ENCODE measurements around the gene MS4A7. TPM values are rescaled to one million over a fixed set of nuclear protein-coding genes. Genes with fewer than 3 reads are reported as not detected.

MS4A7 gene
- total RNA-seq, 1 donor from 2014 or later, result not detected

- no peaks in the 10 kb centered on the region for H3K36me3 Mint-ChIP-seq (ENCODE audit: low read depth)
- H3K4me3 Mint-ChIP-seq (ENCODE audit: unreplicated experiment), result no peak overlapping the region
- no peak overlapping the region for H3K27ac Mint-ChIP-seq (ENCODE audit: unreplicated experiment)
- DNase-seq (ENCODE audit: low spot score), result no peak
- H3K4me1 Mint-ChIP-seq (ENCODE audit: low read depth), result no peaks in the 10 kb centered on the region
- no peak for TF ChIP-seq CTCF (IDR thresholded peaks at IDR 0.05)
- peaks cover 6% of the 10 kb centered on the region for H3K27me3 Mint-ChIP-seq (ENCODE audit: low read depth)
- no peaks in the 10 kb centered on the region for H3K9me3 Mint-ChIP-seq (ENCODE audit: low read depth)
Observed at GRCh38 chr11:60348116-60348515, 30.2 kb upstream of the MS4A7 start.

- H3K4me3 Mint-ChIP-seq (ENCODE audit: unreplicated experiment), result no peak overlapping the region
- no peaks in the 10 kb centered on the region for H3K36me3 Mint-ChIP-seq (ENCODE audit: low read depth)
- TF ChIP-seq CTCF (IDR thresholded peaks at IDR 0.05), result no peak
- peaks cover 3% of the 10 kb centered on the region for H3K27me3 Mint-ChIP-seq (ENCODE audit: low read depth)
- no peak overlapping the region for H3K27ac Mint-ChIP-seq (ENCODE audit: unreplicated experiment)
- no peak for DNase-seq (ENCODE audit: low spot score)
- peaks cover 5% of the 10 kb centered on the region for H3K9me3 Mint-ChIP-seq (ENCODE audit: low read depth)
- no peaks in the 10 kb centered on the region for H3K4me1 Mint-ChIP-seq (ENCODE audit: low read depth)
Observed at GRCh38 chr11:60349990-60350389, 28.3 kb upstream of the MS4A7 start.

- Mint-ChIP-seq H3K27ac (ENCODE audit: unreplicated experiment) (no peak overlapping the region), H3K36me3 (ENCODE audit: low read depth) (no peaks in the 10 kb centered on the region), H3K27me3 (ENCODE audit: low read depth) (peaks cover 11% of the 10 kb centered on the region), H3K4me3 (ENCODE audit: unreplicated experiment) (no peak overlapping the region), H3K4me1 (ENCODE audit: low read depth) (no peaks in the 10 kb centered on the region), H3K9me3 (ENCODE audit: low read depth) (peaks cover 5% of the 10 kb centered on the region)
- TF ChIP-seq CTCF (IDR thresholded peaks at IDR 0.05), result no peak
- DNase-seq (ENCODE audit: low spot score), result no peak
Observed at GRCh38 chr11:60357771-60358170, 20.6 kb upstream of the MS4A7 start.

- Mint-ChIP-seq H3K27me3 (ENCODE audit: low read depth) (peaks cover 32% of the 10 kb centered on the region), H3K4me3 (ENCODE audit: unreplicated experiment) (no peak overlapping the region), H3K4me1 (ENCODE audit: low read depth) (no peaks in the 10 kb centered on the region), H3K36me3 (ENCODE audit: low read depth) (no peaks in the 10 kb centered on the region), H3K27ac (ENCODE audit: unreplicated experiment) (no peak overlapping the region), H3K9me3 (ENCODE audit: low read depth) (no peaks in the 10 kb centered on the region)
- no peak for DNase-seq (ENCODE audit: low spot score)
- no peak for TF ChIP-seq CTCF (IDR thresholded peaks at IDR 0.05)
Observed at GRCh38 chr11:60360621-60361020, 17.7 kb upstream of the MS4A7 start.

- Mint-ChIP-seq H3K4me3 (ENCODE audit: unreplicated experiment) (no peak overlapping the region), H3K9me3 (ENCODE audit: low read depth) (no peaks in the 10 kb centered on the region), H3K27ac (ENCODE audit: unreplicated experiment) (no peak overlapping the region), H3K4me1 (ENCODE audit: low read depth) (no peaks in the 10 kb centered on the region), H3K27me3 (ENCODE audit: low read depth) (peaks cover 36% of the 10 kb centered on the region), H3K36me3 (ENCODE audit: low read depth) (no peaks in the 10 kb centered on the region)
- DNase-seq (ENCODE audit: low spot score), result no peak
- TF ChIP-seq CTCF (IDR thresholded peaks at IDR 0.05), result no peak
Observed at GRCh38 chr11:60362241-60362640, 16.1 kb upstream of the MS4A7 start.
